DOHH2 (cell line): ENCODE measurements around the gene ANKS1B.

Source experiments
- H3F3A ChIP-seq: fragments of 200-600 bp; sonication (generic), shearing (Covaris generic); 2 replicates; pipeline ENCODE4 v1.6.0; 2016; ENCODE audit warnings: antibody characterized with exemption, mild to moderate bottlenecking; ENCODE audit not compliant: control insufficient read depth, insufficient read depth
- H3K27ac ChIP-seq: fragments of 200-600 bp; sonication (generic); 2 replicates; pipeline ENCODE4 v1.5.1; 2014; ENCODE audit warnings: low read depth, mild to moderate bottlenecking, low read length, moderate library complexity
- H3K27me3 ChIP-seq: fragments of 200-600 bp; sonication (generic); 2 replicates; pipeline ENCODE4 v1.6.1; 2014; ENCODE audit warnings: mild to moderate bottlenecking, low read length, mixed read lengths; ENCODE audit not compliant: control insufficient read depth
- H3K36me3 ChIP-seq: fragments of 200-600 bp; sonication (generic); 2 replicates; pipeline ENCODE4 v1.6.1; 2014; ENCODE audit warnings: mild to moderate bottlenecking, low read length, moderate library complexity, mixed read lengths; ENCODE audit not compliant: control insufficient read depth
- H3K4me1 ChIP-seq: fragments of 200-600 bp; sonication (generic); 2 replicates; pipeline ENCODE4 v1.6.1; 2014; ENCODE audit warnings: mild to moderate bottlenecking, low read length, mixed read lengths; ENCODE audit not compliant: control insufficient read depth
- H3K4me2 ChIP-seq: fragments of 200-600 bp; sonication (generic); 2 replicates; pipeline ENCODE4 v1.6.0; 2014; ENCODE audit warnings: mild to moderate bottlenecking, low read length, moderate library complexity
- H3K4me3 ChIP-seq: fragments of 200-600 bp; sonication (generic); 2 replicates; pipeline ENCODE4 v1.5.1; 2014; ENCODE audit warnings: mild to moderate bottlenecking, low read length, mixed read lengths
- H3K79me2 ChIP-seq: fragments of 200-600 bp; sonication (generic); 2 replicates; pipeline ENCODE4 v1.6.1; 2014; ENCODE audit warnings: mild to moderate bottlenecking, low read length, mixed read lengths; ENCODE audit not compliant: control insufficient read depth
- H3K9me2 ChIP-seq: fragments of 200-600 bp; sonication (generic); replicated peaks from 2 replicates; pipeline ENCODE4 v1.6.1; 2014; ENCODE audit warnings: mild to moderate bottlenecking, low read length, mixed read lengths; ENCODE audit not compliant: control insufficient read depth
- H3K9me3 ChIP-seq: fragments of 200-600 bp; sonication (generic); 2 replicates; pipeline ENCODE4 v1.6.1; 2014; ENCODE audit warnings: antibody characterized with exemption, low read length, mixed read lengths; ENCODE audit not compliant: control insufficient read depth, insufficient read depth
- H4K20me1 ChIP-seq: fragments of 200-600 bp; sonication (generic); 2 replicates; pipeline ENCODE4 v1.6.0; 2014; ENCODE audit warnings: low read depth, mild to moderate bottlenecking, antibody characterized with exemption, low read length, moderate library complexity; ENCODE audit not compliant: control insufficient read depth, insufficient read depth
- CTCF ChIP-seq: fragments of 200-600 bp; sonication (generic); IDR thresholded peaks from one replicate; pipeline ENCODE4 v1.5.1; 2014; ENCODE audit warnings: antibody characterized with exemption, mild to moderate bottlenecking, low read depth, low read length; ENCODE audit not compliant: poor library complexity, severe bottlenecking
- EZH2phosphoT487 ChIP-seq: fragments of 200-600 bp; sonication (generic); IDR thresholded peaks from 2 replicates; pipeline ENCODE4 v1.6.1; 2017; ENCODE audit warnings: borderline replicate concordance, mild to moderate bottlenecking, antibody characterized with exemption, low read length, moderate library complexity, mixed read lengths

Gene ANKS1B

DNA sequence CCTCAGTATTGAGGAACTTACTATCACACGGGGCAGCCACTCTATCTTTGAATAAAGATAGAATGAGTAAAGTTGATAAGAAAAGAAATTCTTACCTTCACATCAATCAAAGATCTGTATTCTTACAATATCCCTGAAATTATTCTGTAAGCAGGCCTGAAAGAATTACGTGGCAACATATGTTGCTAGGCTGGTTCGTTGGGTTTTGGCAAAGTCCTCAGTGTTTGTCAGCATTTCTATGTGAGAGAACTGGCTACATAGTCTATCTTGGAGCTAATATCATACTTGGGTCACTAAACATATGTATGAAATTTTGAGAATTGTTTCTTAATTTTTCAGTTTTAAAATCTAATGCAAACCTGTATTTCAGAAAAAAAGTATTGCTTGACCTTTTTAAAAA is 749.4 kb downstream of the ANKS1B start:
- H3K9me3 ChIP-seq = peaks cover 9% of the 10 kb centered on the region; the same call in 1 of the 2 replicates
- no peak overlapping the region for H3K27ac ChIP-seq
- H3K79me2 ChIP-seq = no peaks in the 10 kb centered on the region
- H3K36me3 ChIP-seq = no peaks in the 10 kb centered on the region
- H3K4me2 ChIP-seq = no peak overlapping the region
- no peaks in the 10 kb centered on the region for H4K20me1 ChIP-seq
- H3K9me2 ChIP-seq = no peaks in the 10 kb centered on the region
- H3F3A ChIP-seq = no peaks in the 10 kb centered on the region
- H3K4me1 ChIP-seq = no peaks in the 10 kb centered on the region
- no peak for TF ChIP-seq EZH2phosphoT487
- no peak overlapping the region for H3K4me3 ChIP-seq
- no peaks in the 10 kb centered on the region for H3K27me3 ChIP-seq

- Histone ChIP-seq H4K20me1 (no peaks in the 10 kb centered on the region), H3K4me2 (no peak overlapping the region), H3K4me3 (no peak overlapping the region), H3K9me3 (peaks cover 9% of the 10 kb centered on the region; the same call in 1 of the 2 replicates), H3K27ac (no peak overlapping the region), H3F3A (no peaks in the 10 kb centered on the region), H3K79me2 (no peaks in the 10 kb centered on the region), H3K4me1 (no peaks in the 10 kb centered on the region), H3K9me2 (no peaks in the 10 kb centered on the region), H3K36me3 (no peaks in the 10 kb centered on the region), H3K27me3 (no peaks in the 10 kb centered on the region)
- no peak for TF ChIP-seq CTCF
- no peak for TF ChIP-seq EZH2phosphoT487
These were observed 750.0 kb downstream of the ANKS1B start for GRCh38 chr12:99234702-99235101.

DNA sequence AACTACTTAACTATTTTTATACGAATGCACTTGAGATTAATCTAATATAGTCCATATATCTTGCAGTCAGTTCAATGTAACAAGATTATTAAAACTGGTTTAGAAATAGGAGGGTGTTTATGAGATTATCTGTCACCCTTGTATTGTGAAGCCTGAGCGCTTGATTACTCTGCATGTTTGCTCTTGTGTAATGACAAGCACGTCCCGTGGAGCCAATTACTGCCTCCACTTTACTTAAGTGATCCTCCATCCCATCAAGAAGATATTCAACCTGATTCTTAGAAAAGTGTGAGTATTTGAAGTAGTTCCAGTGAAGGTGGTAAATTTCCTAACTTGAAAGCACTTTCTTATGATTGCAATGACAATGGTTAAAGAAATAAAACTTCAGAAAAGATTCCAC is 752.4 kb downstream of the ANKS1B start:
- Histone ChIP-seq H3F3A (no peaks in the 10 kb centered on the region), H4K20me1 (no peaks in the 10 kb centered on the region), H3K27me3 (no peaks in the 10 kb centered on the region), H3K79me2 (no peaks in the 10 kb centered on the region), H3K27ac (no peak overlapping the region), H3K4me1 (no peaks in the 10 kb centered on the region), H3K9me3 (peaks cover 9% of the 10 kb centered on the region; the same call in 1 of the 2 replicates), H3K36me3 (no peaks in the 10 kb centered on the region), H3K4me3 (no peak overlapping the region), H3K9me2 (no peaks in the 10 kb centered on the region), H3K4me2 (no peak overlapping the region)
- no peak for TF ChIP-seq EZH2phosphoT487
- no peak for TF ChIP-seq CTCF

DNA sequence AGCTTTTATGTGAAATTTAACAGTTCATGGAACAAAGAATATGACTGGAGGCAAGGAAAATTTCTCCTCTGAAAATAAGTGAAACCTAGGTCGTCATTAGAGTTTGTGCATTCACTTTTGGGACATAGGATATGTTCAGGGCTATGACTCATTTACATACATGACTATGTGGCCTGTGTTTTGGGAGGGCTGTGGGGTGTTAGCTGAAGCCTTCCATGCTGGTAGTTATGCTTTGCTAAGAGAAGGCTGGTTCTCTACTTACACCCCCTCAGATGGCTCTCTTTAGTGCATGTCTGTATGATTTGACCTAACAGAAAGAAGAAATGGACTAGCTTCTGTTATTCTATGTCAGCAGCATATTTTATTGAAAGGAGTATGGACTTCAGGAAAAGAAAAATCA is 753.7 kb downstream of the ANKS1B start:
- no peaks in the 10 kb centered on the region for H3K27me3 ChIP-seq

More for the DNA sequence above, 753.7 kb downstream of the ANKS1B start:
- Histone ChIP-seq H3K4me3 (no peak overlapping the region), H3K9me2 (no peaks in the 10 kb centered on the region), H3K27ac (no peak overlapping the region), H4K20me1 (no peaks in the 10 kb centered on the region), H3K4me2 (no peak overlapping the region), H3F3A (no peaks in the 10 kb centered on the region), H3K79me2 (no peaks in the 10 kb centered on the region), H3K9me3 (peaks cover 4% of the 10 kb centered on the region; the same call in 1 of the 2 replicates), H3K4me1 (no peaks in the 10 kb centered on the region), H3K36me3 (no peaks in the 10 kb centered on the region)
- TF ChIP-seq CTCF = no peak
- no peak for TF ChIP-seq EZH2phosphoT487
